Progenitor cell of endocrine pancreas (in vitro differentiated cells): ENCODE data around the gene TMEM134. TPM values are rescaled to one million over a fixed set of nuclear protein-coding genes. Genes with fewer than 3 reads are reported as not detected.

ENCODE experiments used
- DNase-seq: peaks from one replicate; pipeline ENCODE4 v3.0.0; 2021; ENCODE audit warnings: low spot score; ENCODE audit not compliant: unreplicated experiment
- H3K27ac Mint-ChIP-seq: 2 replicates; pipeline ENCODE4 v1.8.0; 2021; ENCODE audit warnings: mild to moderate bottlenecking, moderate library complexity, mixed read lengths
- H3K27me3 Mint-ChIP-seq: 2 replicates; pipeline ENCODE4 v1.8.0; 2021; ENCODE audit warnings: mixed read lengths
- H3K36me3 Mint-ChIP-seq: 2 replicates; pipeline ENCODE4 v1.8.0; 2022; ENCODE audit warnings: mixed read lengths; ENCODE audit not compliant: insufficient read depth
- H3K4me1 Mint-ChIP-seq: 2 replicates; pipeline ENCODE4 v1.8.0; 2021; ENCODE audit warnings: low read depth, mixed read lengths
- H3K4me3 Mint-ChIP-seq: 2 replicates; pipeline ENCODE4 v1.8.0; 2021; ENCODE audit warnings: low read depth, mild to moderate bottlenecking, moderate library complexity, mixed read lengths
- H3K9me3 Mint-ChIP-seq: 2 replicates; pipeline ENCODE4 v1.8.0; 2021; ENCODE audit warnings: low read depth, mixed read lengths
- CTCF ChIP-seq: fragments of 200-600 bp; sonication (generic); IDR thresholded peaks from one replicate; pipeline ENCODE4 v1.5.0; 2021; ENCODE audit warnings: antibody characterized with exemption, mild to moderate bottlenecking; ENCODE audit not compliant: unreplicated experiment
- total RNA-seq: library from RNA; stranded (reverse); gene quantifications from 2 replicates; pipeline ENCODE4 v1.2.1, GENCODE V29; 2021

The TMEM134 gene
- total RNA-seq, 1 donor from 2014 or later, result 63.3 TPM

GRCh38 chr11:67491276-67492068 is 22.4 kb upstream of the TMEM134 start:
- no peak for DNase-seq
- Mint-ChIP-seq H3K27ac (no peak overlapping the region), H3K27me3 (no peaks in the 10 kb centered on the region)

GRCh38 chr11:67490727-67491065 is 21.6 kb upstream of the TMEM134 start:
- DNase-seq, result no peak
- peaks cover 8% of the 10 kb centered on the region for H3K36me3 Mint-ChIP-seq
- H3K4me1 Mint-ChIP-seq, result no peaks in the 10 kb centered on the region
- no peak overlapping the region for H3K4me3 Mint-ChIP-seq
- no peak overlapping the region for H3K27ac Mint-ChIP-seq
- no peak for TF ChIP-seq CTCF
- H3K27me3 Mint-ChIP-seq, result no peaks in the 10 kb centered on the region
- H3K9me3 Mint-ChIP-seq, result no peaks in the 10 kb centered on the region

More at GRCh38 chr11:67491276-67492068, 22.4 kb upstream of the TMEM134 start:
- peaks cover 8% of the 10 kb centered on the region for H3K36me3 Mint-ChIP-seq
- H3K9me3 Mint-ChIP-seq, result no peaks in the 10 kb centered on the region
- H3K4me1 Mint-ChIP-seq, result no peaks in the 10 kb centered on the region
- TF ChIP-seq CTCF, result no peak
- no peak overlapping the region for H3K4me3 Mint-ChIP-seq

- H3K36me3 Mint-ChIP-seq, result peaks cover 8% of the 10 kb centered on the region
- H3K4me3 Mint-ChIP-seq, result no peak overlapping the region
These were observed 21.1 kb upstream of the TMEM134 start for GRCh38 chr11:67489885-67490726.

GRCh38 chr11:67489203-67489884 is 20.3 kb upstream of the TMEM134 start:
- H3K27me3 Mint-ChIP-seq, result no peaks in the 10 kb centered on the region

More at GRCh38 chr11:67489885-67490726, 21.1 kb upstream of the TMEM134 start:
- H3K27ac Mint-ChIP-seq, result no peak overlapping the region
- H3K9me3 Mint-ChIP-seq, result no peaks in the 10 kb centered on the region
- no peak for TF ChIP-seq CTCF
- no peak for DNase-seq
- no peaks in the 10 kb centered on the region for H3K27me3 Mint-ChIP-seq
- H3K4me1 Mint-ChIP-seq, result no peaks in the 10 kb centered on the region

More at GRCh38 chr11:67489203-67489884, 20.3 kb upstream of the TMEM134 start:
- TF ChIP-seq CTCF, result no peak
- Mint-ChIP-seq H3K36me3 (peaks cover 15% of the 10 kb centered on the region), H3K4me1 (no peaks in the 10 kb centered on the region), H3K4me3 (no peak overlapping the region), H3K9me3 (no peaks in the 10 kb centered on the region), H3K27ac (no peak overlapping the region)
- DNase-seq, result no peak
